GM18858 (cell line): ENCODE results near the gene BPIFB6.

Experiments
- ATAC-seq: cut with Tn5 transposase; IDR thresholded peaks from one replicate; pipeline ENCODE4 v1.9.1; 2021; ENCODE audit not compliant: unreplicated experiment

Gene BPIFB6

DNA sequence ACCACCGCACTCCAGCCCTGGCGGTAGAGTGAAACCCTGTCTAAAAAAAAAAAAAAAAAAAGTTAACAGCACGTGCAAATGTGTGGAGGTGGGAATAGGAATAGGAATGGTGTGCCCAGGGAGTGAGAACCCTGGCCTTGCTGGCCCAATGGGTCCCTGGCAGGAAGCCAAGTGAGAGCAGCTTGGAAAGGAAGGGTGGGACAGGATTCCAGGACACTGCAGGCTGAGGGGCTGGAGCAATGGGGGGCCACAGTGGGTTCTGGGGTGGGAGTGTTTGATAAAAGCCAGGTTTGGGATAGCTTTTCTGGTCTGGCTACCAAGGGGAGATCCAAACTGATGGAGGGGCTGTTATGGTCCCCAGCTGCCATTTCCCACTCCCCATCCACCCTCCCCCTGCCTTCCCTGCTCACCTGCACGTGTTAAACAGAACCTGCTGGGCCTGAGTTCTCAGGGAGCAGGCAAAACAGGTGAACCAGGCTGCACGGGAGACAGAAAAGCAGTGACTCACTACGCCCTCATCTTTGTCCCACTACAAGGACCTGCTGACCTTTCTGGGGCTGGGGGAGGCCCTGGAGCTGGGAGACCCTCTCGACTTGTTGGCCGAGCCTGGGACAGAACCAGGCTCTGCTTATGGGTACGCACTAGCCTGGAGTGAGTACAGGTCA, 30.5 kb upstream of the BPIFB6 start:
- ATAC-seq = no peak

DNA sequence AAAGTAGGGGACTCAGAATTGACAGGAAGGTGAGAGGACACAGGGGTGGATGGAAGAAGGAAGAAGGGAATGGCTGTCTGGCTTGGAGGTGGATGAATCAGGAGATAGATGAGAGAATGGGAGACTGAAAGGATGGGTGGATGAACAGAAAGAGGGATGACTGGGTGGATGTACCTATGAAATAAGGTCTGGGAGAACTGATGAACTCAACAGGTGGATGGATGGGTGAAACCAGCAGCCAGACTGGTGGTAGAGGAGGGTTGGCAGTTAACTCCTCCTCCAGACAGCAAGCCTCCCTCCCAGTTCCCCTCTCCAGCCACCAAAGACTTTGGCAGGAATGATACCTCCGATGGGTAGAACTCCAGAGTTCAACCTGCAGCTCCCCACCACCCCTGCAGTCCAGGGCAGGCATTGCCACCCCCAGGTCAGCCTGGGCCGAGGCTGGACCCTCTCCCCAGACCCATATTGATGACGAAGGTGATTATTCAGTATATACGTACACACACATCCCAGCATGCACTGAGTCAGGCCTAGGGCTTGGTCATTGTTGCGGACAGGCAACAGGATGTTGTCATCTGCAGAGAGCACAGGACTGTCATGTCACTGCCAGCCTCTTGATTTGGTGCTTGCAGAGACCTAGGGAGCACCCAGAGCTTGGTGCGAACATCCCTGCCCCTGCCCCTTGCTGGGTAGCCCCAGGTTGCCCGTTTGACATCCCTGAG, 29.2 kb upstream of the BPIFB6 start:
- ATAC-seq = no peak

DNA sequence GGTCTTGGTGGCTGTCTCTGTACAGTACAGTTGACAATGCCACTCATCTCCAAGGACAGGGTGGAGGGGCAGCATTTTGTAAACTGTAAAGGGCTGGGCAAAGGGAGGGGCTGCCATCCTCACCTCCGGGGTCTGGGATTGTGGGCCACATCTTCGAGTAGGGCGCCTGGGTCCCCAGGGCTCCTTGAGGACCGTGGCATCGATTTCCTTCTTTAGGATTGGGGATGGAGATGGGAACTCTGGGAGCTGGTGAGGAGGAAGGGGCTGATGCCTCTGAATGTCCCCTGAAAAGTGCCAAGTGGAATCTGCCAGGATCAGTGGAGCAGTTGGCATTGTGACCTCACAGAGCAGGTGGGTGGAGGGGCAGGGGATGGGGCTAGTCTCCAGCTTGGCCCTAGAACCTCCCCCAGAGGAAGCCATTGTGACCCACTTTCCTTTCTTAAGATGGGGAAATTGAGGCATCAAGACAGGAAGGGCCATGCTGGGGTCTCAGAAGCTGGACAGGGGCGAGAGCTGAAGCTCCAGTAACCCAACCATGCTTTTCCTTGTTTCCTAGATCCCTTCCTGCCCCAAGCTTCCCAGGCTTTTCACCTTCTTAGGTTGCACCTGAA, 27.2 kb upstream of the BPIFB6 start, which contains the start of gene SUN5:
TSS of gene SUN5 (minus strand) at position 293 of the 611 bp plus-strand sequence. CDS start at position 200, 93 bp downstream.
- no peak for ATAC-seq

DNA sequence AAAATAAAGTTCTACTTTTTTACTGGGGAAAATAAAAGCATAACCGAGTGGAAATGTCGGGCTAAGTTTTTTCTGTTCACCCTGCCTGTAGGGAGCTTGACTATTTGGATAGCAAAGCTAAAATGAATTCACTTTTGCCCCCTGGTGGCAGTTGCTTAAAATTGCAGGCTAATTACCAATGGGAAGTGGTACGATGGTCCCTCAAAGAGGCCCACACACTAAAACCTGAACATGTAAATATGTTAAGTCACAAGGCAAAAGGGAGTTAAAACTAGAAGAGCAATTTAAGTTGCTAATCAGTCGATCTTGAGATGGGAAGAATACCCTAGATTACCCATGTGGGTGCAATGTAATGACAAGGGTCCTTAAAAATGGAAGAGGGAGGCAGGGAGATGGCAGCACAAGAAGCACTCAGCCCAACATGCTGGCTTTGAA, 26.3 kb upstream of the BPIFB6 start:
- no peak for ATAC-seq

DNA sequence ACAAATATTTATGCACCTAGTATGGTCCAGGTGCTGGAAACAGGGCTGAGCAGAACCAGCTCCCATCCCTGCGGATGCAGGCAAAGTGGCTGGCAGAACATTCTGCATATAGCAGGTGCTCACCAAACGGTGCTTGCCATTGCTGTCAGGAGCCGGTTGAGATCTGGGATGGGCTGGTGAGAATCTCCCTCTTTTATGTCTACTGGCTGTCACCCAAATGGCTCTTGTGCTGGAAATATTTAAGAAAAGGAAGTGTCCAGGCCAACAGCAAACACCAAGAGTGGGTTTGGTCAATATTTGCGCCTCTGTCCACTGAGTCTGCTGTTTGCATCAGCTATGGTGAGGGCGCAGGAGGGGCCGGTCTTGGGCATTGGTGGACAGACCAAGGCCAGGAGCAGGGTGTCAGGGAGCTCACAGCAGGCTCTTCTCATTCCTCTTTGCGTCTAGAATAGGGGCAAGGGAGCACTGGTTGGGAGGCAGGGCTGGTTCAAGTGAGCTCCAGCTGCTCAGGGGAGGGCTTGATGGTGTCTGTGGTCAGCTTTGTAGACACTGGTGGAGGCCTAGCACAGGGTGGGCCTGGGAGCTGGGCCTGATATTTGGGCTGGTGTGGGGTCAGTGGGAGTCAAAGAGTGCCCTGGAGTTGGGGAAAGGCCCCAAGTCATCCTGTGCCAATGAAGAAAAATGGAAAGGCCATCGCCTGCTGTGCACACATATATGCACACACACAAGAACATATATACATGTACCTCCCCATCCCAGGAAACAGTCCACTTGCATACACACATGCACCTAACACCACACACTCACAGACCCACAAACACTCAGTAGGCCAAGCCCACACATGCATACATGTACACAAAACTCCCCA, 25.3 kb upstream of the BPIFB6 start:
- ATAC-seq = no peak

DNA sequence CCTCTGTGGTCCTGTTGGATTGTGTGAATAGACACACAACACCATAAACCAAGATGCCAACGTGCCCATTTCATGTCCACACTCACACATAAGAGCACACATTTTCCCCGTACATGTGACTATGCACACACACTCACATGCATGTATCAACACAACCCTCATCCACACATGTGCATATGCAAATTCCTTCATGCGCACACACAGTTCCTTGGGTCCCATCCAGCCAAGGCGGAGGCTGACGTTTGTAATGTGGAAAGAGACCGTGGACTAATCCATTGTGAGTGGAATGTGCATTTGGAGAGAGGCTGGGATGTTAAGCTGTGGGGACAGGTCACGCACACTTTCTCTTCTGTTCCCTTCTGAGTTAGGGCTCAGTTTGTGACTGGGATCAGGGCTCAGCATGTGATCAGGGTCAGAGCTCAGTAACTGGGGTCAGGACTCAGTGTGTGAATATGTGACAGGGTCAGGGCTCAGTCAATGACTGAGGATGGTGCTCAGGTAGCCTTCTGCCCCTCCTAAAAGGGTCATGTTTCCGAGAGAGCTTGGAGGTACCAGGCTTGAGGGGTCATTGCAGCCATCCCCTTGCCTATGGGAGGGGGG, 24.6 kb upstream of the BPIFB6 start:
- ATAC-seq = no peak

DNA sequence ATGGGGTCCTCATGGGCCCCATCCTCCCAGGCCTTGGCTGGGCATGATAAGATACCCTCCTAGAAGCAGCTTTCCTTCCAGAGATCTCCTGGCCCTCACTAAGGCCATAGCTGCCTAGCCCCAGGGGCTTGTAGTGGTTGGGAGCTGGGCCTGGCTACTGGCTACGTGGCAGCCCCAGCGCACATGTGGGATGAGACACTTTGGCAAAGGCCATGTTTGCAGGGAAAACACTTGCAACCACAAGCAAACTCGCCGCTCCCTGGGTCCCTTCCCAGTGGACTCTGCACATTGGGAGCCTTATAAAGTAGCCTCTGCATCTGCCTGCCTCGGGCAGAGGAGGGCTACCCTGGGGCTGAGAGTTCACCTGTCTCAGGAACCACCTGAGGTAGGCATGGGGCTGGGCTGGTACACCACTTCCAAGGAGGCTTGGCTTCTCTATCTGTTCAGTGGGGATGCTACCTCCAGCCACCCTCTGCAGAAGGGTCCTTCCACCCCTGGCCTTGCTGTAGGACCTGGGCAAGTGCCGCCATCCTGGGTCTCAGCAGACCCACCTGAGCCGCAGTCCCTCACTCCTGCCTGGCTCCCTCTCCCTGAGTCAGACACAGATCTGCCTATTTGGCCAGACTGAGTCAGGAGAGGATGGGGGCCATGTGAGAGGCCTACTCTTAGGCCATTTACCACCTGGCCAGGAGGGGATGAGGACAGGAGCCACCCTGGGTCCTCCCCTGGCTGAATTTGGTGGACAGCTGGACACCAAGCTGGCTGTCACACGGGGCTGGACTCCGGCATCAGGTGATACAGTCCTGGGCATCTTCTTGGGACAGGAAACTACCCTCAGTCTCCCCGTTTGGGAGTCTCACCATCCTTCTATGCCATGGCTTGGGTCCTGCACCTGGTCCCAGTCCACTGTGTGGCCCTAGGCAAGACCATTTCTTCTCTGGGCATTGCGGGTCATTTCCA, 23.8 kb upstream of the BPIFB6 start, which contains the start of gene BPIFB2:
TSS of gene BPIFB2 (plus strand) at position 329 of the 960 bp plus-strand sequence. CDS start 871 bp downstream, outside the sequence.
- no peak for ATAC-seq

DNA sequence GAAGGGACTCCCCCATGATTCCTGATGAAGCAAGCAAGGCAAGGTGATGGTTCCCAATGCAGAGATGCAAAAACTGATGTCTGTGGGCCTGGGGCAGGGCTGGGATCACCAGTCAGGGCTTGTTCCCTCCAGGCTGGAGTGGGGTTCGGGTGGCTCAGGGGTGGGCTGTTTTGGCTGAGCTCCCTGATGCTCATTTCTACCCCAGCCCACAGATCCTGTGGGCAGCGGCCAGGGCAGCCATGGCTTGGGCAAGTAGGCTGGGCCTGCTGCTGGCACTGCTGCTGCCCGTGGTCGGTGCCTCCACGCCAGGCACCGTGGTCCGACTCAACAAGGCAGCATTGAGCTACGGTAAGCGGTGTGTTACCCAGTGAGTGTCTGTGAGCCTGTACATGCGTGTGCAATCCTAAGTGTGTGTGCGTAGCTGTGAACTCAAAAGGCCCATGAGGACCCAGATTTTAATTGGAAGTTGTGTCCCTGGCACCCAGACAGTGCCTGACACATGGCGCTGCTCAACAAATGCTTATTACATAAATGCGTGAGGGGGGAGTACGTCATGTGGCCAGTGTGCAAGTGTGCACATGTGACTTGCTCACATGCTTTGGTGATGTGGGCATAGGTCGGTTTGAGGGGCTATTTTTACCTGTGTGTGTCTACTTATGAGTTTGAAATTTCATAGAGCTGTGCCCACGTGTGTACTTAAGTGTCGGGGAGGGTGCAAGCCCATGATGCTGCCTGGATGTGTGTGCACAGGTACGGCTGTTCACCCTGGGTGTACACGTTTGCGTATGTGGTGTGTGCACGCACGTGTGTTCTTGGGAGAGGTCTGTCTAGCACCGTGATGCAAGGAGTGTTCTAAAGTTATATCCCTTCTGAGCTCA, 22.9 kb upstream of the BPIFB6 start:
- no peak for ATAC-seq

DNA sequence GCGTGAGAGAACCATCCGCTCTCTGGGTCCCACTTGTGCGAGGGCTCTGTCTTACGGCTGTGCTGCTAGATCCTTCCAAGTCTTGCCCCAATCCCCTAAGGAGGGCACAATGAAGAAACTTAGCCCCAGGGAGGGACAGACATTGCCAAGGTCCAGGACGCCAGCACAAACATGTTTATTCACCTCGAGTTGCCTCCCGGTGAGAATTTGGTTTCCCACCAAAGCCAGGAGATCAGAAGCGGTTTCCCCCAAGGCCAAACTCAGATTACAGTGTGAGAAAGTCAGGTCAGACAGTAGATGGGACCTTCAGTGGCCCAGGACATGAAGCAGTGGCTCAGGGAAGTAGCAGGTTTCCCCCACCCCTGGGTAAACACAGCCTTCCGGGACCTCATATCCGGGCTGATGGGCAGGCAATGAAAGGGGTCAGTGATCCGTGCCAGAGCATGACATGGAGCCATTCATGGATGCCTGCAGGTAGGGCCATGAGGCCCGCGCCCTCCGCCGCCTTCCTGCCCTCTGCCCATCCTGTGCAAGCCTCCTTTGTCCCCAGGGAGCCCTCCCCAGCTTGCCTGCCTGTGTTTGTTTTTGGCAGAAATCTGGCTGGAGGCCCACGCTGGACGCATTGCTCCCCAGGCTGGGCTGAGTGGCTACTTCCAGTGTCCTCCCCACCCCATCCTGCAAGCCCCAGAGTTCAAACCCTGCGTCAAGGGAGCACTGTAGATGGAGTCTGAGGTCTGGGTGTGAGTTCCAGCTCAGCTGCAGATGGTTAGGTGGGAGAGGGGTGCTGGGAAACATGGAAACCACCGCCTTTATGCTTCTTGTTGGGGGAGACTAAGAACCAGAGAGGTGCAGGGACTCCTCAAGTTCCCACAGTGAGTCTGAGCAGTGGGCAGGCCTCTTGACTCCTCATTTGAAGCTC, 22.0 kb upstream of the BPIFB6 start:
- no peak for ATAC-seq

DNA sequence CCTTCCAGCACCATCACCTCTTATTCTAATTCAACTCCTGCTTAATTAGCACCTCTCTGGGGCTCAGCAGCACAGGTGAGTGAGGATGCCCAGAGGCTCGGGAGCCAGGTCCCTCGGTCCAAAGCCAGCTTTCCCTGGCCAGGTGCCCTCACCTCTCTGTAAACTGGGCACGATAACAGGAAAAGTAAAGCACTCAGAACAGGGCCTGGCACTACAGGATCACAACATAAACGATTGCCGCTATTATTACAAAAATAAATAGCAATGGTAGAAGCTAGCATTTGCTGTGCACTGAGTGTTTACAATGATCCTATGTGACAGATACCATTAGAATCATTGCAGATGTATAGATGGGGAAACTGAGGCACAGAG, 21.3 kb upstream of the BPIFB6 start:
- no peak for ATAC-seq

DNA sequence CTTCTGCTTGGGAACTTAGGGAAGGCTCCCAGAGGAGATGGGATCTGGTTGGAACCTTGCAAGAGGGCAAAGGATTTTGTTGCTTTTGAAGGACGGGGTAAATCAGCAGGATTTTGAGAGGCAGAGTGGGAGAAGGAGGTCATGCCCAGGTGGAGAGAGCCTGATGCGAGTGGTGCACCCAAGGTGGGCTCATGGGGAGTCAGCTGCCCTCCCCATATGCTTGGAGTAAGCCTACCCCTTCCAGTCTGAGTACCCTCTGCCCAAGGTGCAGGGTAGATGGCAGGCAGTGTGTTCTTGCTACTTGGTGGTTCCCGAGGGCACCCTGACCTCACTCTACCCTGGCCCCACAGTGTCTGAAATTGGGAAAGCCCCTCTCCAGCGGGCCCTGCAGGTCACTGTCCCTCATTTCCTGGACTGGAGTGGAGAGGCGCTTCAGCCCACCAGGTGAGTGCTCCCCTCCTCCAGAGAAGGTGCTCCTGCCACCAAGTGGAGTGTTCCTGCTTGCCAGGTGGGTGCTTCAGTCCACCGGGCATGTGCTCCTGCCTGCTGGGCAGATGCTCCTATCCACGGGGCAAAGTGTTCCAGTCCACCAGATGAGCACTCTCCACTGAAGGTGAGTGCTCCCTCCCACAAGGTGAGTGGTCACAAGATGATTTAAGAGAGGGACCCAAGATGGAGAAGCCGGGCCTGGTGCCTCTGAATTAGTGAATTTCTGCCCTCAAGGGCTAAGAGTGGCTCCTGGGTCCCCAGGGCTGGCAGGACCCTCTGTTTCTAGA, 20.6 kb upstream of the BPIFB6 start:
- ATAC-seq = no peak

DNA sequence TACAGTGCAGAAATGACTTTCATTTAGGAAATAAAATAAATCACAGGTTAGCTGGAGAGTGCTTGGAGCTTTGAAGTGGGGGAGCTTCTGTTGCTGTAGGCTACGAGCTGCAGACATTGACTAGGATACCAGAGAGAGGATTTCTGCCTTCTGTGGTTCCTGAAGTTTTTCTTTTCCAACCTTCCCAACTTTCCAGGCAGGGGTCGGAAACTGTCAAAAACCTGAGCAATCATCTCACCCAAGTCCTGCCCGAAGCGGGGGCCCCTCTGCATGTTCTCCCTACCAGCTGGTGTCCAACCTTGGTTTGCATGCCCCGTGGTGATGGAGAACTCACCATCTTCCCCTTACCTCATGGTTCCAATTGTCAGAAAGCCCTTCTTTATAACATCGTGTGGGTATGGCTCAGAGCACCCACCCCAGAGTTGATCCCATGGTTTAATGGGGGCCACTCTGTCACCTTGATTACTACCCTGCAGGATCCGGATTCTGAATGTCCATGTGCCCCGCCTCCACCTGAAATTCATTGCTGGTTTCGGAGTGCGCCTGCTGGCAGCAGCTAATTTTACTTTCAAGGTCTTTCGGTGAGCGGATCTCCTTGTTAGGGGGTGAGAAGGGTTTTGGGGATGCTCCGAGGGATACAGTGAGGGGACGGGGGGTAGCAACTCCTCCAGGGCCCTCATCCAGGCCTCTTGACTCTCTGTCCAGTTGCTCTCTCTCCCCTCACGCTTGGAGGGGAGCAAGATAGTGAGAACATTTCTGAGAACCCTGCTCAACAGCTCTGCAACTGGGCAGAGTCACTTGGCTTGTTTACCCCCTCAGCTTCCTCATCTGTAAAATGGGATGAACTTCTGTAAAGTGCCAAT, 18.9 kb upstream of the BPIFB6 start:
- no peak for ATAC-seq

DNA sequence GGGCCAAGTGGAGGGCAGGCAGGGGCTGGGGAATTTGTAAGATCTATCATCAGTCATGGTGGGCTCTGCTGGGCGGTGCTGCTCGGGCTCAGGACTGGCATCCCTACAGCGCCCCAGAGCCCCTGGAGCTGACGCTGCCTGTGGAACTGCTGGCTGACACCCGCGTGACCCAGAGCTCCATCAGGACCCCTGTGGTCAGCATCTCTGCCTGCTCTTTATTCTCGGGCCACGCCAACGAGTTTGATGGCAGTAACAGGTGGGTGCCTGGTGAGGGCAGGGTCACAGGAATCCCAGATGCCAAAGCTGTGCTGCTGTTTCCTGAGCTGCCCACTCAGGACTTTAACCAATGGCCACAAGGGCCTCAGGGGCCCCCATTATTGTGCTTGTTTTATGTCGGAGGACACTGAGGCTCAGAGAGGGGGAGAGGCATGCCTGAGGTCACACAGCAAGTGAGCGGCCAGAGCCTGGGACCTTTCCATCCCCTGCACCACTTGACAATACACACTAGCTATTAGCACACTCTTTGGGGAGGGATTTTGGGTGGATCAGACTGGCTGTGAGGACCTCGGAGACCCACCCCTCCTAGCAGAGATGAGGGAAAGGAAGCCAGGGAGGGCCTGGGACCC, 17.6 kb upstream of the BPIFB6 start:
- ATAC-seq = no peak

DNA sequence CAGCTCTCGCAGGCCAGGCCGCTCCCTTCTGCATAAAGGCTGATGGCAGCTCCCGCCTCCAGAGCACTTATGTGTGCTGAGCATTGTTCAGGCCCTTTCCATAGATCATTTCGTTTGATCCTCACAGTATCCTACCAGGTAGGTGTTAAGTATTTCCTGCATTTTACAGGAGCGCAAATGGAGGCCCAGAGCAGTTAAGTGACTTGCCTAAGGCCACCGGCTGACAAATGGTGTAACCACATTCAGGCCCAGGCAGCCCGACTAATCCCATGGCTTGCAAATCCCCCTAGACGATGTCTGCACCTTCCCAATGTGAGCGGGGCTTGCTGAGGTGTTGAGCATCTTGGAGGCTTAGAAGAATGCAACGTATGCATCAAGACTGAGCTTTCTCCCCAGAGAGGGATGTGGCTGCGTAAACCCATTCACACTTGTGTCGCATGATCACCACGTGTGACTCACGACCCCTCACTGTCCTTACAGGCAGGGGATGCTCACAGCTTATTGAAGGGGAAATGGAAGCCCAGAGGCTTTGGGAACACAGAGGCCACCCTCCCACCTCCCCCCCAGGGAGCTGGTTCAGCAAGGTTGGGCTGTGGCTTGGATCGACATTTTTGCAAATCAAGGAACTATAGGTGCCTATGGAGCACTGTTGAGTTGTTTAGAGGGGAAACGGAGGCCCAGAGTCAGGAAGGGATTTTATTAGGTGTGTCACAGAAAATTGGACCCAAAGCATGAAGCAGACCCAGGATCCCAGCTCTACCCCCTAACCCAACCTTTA, 16.9 kb upstream of the BPIFB6 start:
- ATAC-seq = no peak

DNA sequence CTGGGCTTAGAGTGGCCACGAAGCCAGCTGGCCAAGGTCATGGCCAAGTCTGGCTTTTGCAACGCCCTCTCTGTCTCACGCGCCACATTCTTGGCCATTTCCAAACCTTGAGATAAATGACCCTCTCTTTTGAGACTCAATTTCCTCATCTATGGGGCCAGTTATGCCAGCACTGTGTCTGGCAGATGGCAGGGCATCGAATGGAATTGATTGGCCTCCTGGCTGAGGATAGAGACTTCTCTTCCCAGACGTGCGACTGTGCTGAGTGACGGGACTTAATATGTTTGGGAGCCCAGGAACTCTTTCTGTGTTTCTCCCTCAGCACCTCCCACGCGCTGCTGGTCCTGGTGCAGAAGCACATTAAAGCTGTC, 16.3 kb upstream of the BPIFB6 start:
- no peak for ATAC-seq
